CD4-positive, alpha-beta T cell treated with Interleukin-6 for 4 hours (primary cell): Measurements from ENCODE around the gene PIK3C2G.
"Not testable (repeated sequence)": the region's sequence is repeated elsewhere in the genome, so short reads cannot be mapped to it uniquely, and the experiment has no call there.

ENCODE experiments used
- DNase-seq: peaks from one replicate; pipeline ENCODE4 v3.0.0-alpha.2; 2020; ENCODE audit warnings: mixed read lengths

PIK3C2G gene, protein sequence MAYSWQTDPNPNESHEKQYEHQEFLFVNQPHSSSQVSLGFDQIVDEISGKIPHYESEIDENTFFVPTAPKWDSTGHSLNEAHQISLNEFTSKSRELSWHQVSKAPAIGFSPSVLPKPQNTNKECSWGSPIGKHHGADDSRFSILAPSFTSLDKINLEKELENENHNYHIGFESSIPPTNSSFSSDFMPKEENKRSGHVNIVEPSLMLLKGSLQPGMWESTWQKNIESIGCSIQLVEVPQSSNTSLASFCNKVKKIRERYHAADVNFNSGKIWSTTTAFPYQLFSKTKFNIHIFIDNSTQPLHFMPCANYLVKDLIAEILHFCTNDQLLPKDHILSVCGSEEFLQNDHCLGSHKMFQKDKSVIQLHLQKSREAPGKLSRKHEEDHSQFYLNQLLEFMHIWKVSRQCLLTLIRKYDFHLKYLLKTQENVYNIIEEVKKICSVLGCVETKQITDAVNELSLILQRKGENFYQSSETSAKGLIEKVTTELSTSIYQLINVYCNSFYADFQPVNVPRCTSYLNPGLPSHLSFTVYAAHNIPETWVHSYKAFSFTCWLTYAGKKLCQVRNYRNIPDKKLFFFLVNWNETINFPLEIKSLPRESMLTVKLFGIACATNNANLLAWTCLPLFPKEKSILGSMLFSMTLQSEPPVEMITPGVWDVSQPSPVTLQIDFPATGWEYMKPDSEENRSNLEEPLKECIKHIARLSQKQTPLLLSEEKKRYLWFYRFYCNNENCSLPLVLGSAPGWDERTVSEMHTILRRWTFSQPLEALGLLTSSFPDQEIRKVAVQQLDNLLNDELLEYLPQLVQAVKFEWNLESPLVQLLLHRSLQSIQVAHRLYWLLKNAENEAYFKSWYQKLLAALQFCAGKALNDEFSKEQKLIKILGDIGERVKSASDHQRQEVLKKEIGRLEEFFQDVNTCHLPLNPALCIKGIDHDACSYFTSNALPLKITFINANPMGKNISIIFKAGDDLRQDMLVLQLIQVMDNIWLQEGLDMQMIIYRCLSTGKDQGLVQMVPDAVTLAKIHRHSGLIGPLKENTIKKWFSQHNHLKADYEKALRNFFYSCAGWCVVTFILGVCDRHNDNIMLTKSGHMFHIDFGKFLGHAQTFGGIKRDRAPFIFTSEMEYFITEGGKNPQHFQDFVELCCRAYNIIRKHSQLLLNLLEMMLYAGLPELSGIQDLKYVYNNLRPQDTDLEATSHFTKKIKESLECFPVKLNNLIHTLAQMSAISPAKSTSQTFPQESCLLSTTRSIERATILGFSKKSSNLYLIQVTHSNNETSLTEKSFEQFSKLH (N-terminal part only)

GRCh38 chr12:18261273-18261672, at the start of gene PIK3C2G:
Gene PIK3C2G, plus strand, starts transcription at chr12:18261518. Its CDS starts 20,564 bp downstream, at chr12:18282082.
- DNase-seq: no peak

DNA sequence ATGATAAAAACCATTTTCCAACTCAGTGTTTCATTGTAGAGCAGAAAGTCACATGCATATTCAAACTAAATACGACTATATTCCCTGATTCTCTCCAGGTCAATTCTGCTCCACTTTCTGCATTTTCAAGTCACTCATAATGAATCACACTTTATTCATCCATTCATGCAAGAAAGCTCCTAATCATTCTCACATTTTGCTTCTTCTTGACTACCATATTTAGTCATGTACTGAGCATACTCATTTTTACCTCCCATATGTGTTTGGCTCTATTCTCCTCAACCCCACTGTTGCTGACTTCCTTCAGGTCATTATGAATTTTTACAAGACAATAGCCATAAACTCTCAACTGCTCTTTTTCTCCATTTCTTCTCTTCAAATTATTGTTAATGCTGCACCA, 43.4 kb upstream of the PIK3C2G start:
- no peak for DNase-seq

DNA sequence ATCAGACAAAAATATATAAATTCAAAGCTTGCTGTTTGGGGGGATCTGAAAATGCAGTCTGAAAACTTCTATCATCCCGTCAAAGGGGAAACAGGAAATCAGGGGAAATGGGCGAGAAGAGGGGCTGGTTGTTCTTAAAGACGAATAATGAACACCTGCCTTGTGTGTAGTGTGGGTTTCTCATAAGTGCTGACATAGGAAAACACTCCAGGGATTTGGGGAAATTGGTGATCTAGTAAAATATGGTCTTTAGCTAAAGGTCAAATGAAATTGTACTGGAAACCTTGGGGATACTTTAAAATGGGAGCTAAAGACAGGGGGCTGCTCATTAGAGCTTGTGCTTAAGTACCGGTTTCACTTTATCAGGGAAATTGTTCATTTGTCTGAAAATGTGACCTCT, 39.6 kb upstream of the PIK3C2G start:
- no peak for DNase-seq

- no peak for DNase-seq
Observed at GRCh38 chr12:18222699-18223098, 38.6 kb upstream of the PIK3C2G start.

DNA sequence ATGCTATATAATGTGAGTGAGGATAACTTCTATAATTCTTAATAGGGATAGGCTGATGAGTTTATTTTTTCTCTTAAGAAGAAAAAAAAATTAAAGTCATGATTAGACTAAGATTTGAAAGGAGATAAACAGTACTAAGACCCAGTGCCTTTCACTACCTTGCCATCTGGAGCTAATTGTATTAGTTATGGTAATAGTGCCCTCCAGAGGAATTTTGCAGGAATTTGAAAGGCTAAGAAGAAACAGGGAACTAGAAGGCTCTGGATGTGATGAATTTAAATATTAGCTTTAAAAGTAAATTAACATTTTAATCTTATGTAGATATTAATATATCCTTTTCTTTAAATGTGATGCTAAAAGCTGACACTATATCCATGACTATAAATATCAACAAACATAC, 36.6 kb upstream of the PIK3C2G start:
- DNase-seq: no peak

DNA sequence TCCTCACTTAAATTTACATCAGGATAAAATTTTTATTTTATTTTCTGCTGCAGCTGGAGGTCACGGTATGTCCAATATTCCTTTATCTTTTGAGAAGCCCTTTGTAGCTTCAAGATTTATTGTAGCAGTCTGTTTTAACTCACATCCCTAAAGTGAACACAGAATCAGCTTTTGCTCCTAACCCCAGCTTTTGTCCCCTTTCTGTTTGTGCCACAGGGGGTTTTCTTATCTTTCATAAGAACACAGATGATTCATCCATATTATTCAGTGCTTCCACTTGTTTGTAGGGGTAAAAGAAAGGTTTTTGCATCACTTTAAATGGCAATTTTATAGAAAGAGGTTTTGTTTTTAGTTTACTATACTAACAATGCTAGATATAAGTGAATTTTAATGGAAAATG, 21.8 kb upstream of the PIK3C2G start:
- DNase-seq: no peak

DNA sequence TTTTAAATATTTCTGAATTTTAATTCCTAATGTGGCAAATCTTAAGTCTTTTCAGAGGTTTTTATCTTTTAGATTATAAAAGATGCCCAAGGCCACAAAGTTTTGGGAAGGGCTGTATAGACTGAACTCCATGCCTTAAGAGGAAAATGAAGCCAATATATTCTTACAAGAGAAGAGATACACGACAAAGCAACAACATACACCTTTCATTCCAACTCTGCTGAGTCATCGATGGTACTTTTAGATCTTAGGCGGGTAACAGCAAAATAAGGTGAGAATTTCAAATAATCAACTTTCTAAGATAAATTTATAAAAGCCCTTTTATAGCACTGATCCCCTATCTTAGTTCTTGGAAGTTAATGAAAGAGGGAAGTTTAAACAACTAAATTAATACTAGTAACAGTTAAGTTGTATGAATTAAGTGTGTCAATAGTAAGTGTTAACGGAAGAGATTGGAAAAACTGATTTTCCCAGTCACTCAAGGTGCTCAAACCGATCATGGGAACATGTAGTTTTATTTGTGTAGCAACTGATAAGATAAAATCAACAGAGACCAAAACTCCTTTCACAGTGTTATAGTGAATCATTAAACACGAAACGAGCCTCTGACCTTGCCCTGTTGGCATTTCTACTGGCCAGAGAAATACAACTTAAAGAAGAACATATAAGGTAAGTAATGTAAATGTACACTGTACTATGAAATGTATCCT, 18.8 kb upstream of the PIK3C2G start:
- no peak for DNase-seq

GRCh38 chr12:18243238-18243637, 18.1 kb upstream of the PIK3C2G start:
- DNase-seq: no peak

DNA sequence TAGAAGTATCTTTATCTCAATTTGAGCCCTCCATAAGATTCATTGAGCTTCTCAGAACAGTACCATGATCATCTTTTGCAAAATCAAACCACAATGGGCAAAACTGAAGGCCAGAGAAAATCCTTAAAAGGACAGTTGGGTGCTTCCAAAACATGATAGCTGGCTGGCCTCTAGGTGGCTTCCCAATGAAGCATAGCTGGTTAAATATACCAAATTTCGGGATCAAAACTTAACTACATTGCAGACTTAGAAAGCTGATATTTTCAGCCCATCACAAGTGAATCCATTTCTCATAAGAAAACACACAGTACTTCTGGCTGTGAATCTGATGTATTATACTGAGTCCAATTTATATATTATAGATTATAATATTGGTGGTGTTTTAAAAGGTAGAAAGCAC, 15.3 kb upstream of the PIK3C2G start:
- no peak for DNase-seq

GRCh38 chr12:18250313-18250916, 10.9 kb upstream of the PIK3C2G start:
- no peak for DNase-seq

DNA sequence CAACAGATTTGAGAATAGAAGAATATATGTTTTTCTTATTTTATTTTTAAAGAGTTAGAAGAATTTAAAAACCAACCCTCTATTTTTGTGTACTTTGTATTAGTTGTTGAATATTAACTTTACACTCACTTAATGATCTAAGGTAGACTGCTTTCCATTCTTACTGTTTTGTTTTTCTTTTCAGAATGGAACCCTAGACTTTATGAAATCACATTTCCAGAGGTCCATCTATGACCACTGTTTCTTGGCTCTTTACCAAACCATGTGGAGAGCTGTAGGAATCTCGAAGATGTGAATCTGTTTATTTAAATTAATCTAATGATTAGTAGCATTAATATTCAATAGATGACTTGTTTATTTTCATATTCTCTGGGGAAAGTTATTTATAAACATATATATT, 7.2 kb upstream of the PIK3C2G start:
- no peak for DNase-seq

DNA sequence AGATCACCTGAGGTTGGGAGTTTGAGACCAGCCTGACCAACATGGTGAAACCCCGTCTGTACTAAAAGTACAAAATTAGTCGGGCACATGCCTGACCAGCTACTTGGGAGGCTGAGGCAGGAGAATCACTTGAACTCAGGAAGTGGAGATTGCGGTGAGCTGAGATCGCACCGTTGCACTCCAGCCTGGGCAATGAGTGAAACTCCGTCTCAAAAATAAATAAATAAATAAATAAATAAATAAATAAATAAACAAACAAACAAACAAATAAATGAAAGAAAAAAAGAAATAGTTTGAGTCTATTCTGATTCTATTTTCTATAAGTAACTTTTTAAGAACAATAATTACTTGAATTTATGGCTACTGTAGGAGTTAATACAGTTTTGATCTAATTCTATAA, 6.3 kb upstream of the PIK3C2G start:
- DNase-seq: not testable (repeated sequence)

- DNase-seq: no peak
Observed at GRCh38 chr12:18257251-18257650, 4.1 kb upstream of the PIK3C2G start.

- DNase-seq: no peak
Observed at GRCh38 chr12:18258929-18259328, 2.4 kb upstream of the PIK3C2G start.

DNA sequence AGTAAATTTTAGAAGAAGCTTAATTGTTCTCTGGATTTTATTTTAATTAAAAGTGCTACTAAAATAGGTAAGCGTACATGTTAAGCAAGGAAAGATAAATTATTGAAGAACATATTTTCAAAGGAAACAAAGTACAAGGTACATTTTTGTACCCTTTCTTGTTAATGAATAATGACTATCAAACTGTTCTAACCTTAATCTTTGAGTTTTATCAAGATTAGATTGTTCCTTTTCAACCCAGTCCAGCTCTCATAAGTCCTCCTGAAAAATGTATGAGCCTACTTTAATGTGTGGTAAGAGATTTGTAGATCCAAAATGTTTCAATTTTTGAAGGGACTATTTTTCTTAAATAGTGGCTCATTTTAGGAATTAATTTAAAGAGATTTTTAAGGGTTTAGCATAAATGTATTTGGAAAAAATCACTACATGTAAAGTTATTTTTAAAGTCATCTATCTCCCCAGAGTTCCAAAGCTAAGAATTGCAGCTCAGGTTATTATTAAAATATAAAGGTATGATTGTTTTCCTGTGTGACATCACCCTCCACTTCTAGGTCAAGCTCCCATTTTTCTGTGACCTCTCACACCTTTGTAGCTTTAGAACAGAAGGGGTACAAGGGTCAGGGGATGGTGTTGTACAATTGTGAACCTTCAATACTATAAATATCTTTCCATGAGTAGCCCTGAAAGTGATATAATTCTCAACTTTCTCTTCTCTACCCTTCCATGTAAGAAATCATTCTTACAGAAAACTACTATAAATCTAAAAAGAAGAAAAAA, 1.2 kb upstream of the PIK3C2G start:
- no peak for DNase-seq

- no peak for DNase-seq
Observed at GRCh38 chr12:18261906-18262305, 588 bp downstream of the PIK3C2G start.

DNA sequence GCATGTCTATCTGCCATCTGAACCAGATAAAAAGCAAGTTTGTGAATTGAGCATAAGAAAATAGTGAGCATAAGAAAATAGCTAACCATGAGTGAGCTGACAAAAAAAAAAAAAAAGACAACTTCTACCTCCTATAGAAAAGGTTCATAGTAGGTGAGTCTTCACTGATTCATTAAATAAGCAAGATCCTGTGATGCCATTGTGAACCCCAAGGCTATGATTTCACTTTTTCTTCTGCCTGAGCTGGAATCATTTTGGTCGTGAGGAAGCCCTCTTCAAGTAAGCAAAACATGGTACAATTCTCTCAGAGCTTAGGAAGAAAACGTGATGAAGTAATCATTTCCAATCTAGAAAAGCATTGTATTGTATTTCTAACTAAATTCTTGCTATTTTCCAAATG, 1.2 kb downstream of the PIK3C2G start:
- no peak for DNase-seq

- DNase-seq: no peak
Observed at GRCh38 chr12:18264581-18265075, 3.3 kb downstream of the PIK3C2G start.

DNA sequence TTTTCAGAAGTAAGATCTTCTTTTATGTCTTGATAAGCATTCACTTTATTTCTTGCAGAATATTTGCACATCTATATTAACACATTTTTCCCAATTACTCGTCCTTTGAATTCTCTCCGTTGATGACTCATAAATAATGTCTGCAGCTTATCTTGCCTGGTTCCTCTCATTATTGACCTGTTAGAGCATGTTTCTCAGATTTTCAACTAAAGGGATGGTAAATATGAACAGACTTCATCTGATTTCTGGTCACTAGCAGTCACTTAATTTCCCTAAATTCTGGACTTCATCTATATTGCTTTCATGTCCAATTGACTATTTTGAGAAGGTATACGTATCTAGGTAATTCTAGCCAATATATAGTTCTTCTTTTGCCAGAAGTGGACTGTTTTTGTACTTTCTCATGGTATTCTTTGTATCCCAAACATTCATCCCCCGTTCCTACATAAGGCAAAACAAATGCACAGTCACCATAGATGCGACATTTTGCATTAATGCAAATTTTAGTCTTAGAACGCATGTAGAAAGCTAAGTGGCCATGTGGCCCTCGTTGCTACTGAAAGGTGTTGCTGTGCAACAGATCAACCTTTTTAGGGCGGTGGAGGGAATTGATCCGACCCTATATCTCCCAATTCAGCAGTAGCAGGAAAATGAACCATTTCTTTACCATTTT, 6.2 kb downstream of the PIK3C2G start:
- DNase-seq: no peak

- no peak for DNase-seq
Observed at GRCh38 chr12:18270958-18271460, 9.7 kb downstream of the PIK3C2G start.
